ENCODE measurements around the gene MAB21L4. TPM values are rescaled to one million over a fixed set of nuclear protein-coding genes. Genes with fewer than 3 reads are reported as not detected.

Gene MAB21L4
- total RNA-seq, 2 donors from 2014 or later: 6.1 to 22.2 TPM

DNA sequence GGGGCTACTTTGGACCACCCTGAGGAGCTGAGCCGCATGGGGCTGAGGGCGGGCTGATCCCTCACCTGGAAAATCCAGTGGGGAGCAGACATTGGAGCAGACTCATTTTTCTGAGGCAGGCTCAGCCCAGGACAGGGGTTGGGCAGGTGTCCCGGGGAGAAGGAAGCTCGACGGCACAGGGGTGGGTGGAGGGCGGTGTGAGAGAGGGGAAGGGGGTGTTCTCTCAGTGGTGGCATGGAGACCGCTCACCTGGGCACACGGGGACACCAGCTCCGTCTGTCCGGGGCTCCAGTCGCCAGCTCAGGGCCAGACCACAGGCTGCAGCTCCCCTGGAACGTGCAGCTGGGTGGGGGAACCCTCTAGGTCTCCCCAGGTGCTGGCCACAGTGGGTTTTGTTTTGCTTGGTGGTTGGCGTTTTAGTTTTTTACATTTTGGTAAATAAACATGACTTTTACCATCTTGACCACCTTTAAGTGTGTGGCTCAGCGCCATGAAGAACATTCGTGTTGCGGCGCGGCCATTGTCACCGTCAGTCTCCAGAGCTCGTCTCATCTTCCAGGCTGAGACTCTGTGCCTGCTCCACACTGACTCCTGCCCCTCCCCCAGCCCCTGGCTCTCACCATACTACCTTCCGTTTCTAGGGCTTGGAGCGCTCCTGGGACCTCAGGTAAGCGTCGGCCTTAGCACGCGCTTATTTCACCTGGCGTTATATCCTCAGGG, 4.3 kb upstream of the MAB21L4 start:
- H3K9ac ChIP-seq (ENCODE audit: low read depth in 2 of 2, low read length in 2 of 2): no peak overlapping the region
- TF ChIP-seq CTCF (IDR thresholded peaks at IDR 0.05): no peak

GRCh38 chr2:240899468-240899865, 3.5 kb upstream of the MAB21L4 start:
- TF ChIP-seq CTCF (IDR thresholded peaks at IDR 0.05): no peak
- intact Hi-C loops (cut with DNase I): no loop called here
- no peak overlapping the region for H3K9ac ChIP-seq (ENCODE audit: low read depth in 2 of 2, low read length in 2 of 2)
- H3K9me3 ChIP-seq: no peaks in the 10 kb centered on the region
- H3K4me1 ChIP-seq: no peaks in the 10 kb centered on the region
- H3K36me3 ChIP-seq: no peaks in the 10 kb centered on the region
- no peak for DNase-seq
- H3K27me3 ChIP-seq: no peaks in the 10 kb centered on the region
- H3K27ac ChIP-seq: no peak overlapping the region
- H3K4me3 ChIP-seq: no peak overlapping the region

More for the DNA sequence above, 4.3 kb upstream of the MAB21L4 start:
- H3K27ac ChIP-seq: no peak overlapping the region
- no peaks in the 10 kb centered on the region for H3K36me3 ChIP-seq
- intact Hi-C loops (cut with DNase I): no loop called here
- H3K27me3 ChIP-seq: no peaks in the 10 kb centered on the region
- H3K9me3 ChIP-seq: no peaks in the 10 kb centered on the region
- no peaks in the 10 kb centered on the region for H3K4me1 ChIP-seq
- no peak overlapping the region for H3K4me3 ChIP-seq
- no peak for DNase-seq

GRCh38 chr2:240898731-240899467, 2.9 kb upstream of the MAB21L4 start:
- H3K4me3 ChIP-seq: no peak overlapping the region
- H3K9me3 ChIP-seq: no peaks in the 10 kb centered on the region
- no peak overlapping the region for H3K27ac ChIP-seq
- H3K4me1 ChIP-seq: no peaks in the 10 kb centered on the region
- H3K9ac ChIP-seq (ENCODE audit: low read depth in 2 of 2, low read length in 2 of 2): no peak overlapping the region
- H3K27me3 ChIP-seq: no peaks in the 10 kb centered on the region
- intact Hi-C loops (cut with DNase I): no loop called here
- no peaks in the 10 kb centered on the region for H3K36me3 ChIP-seq
- DNase-seq: no peak
- no peak for TF ChIP-seq CTCF (IDR thresholded peaks at IDR 0.05)

- no peaks in the 10 kb centered on the region for H3K36me3 ChIP-seq
- no peak overlapping the region for H3K27ac ChIP-seq
- no peak for TF ChIP-seq CTCF (IDR thresholded peaks at IDR 0.05)
- intact Hi-C loops (cut with DNase I): no loop called here
- no peaks in the 10 kb centered on the region for H3K4me1 ChIP-seq
- H3K4me3 ChIP-seq: no peak overlapping the region
- no peak overlapping the region for H3K9ac ChIP-seq (ENCODE audit: low read depth in 2 of 2, low read length in 2 of 2)
- no peaks in the 10 kb centered on the region for H3K27me3 ChIP-seq
- H3K9me3 ChIP-seq: no peaks in the 10 kb centered on the region
- no peak for DNase-seq
These were observed 2.3 kb upstream of the MAB21L4 start for GRCh38 chr2:240898108-240898730.

DNA sequence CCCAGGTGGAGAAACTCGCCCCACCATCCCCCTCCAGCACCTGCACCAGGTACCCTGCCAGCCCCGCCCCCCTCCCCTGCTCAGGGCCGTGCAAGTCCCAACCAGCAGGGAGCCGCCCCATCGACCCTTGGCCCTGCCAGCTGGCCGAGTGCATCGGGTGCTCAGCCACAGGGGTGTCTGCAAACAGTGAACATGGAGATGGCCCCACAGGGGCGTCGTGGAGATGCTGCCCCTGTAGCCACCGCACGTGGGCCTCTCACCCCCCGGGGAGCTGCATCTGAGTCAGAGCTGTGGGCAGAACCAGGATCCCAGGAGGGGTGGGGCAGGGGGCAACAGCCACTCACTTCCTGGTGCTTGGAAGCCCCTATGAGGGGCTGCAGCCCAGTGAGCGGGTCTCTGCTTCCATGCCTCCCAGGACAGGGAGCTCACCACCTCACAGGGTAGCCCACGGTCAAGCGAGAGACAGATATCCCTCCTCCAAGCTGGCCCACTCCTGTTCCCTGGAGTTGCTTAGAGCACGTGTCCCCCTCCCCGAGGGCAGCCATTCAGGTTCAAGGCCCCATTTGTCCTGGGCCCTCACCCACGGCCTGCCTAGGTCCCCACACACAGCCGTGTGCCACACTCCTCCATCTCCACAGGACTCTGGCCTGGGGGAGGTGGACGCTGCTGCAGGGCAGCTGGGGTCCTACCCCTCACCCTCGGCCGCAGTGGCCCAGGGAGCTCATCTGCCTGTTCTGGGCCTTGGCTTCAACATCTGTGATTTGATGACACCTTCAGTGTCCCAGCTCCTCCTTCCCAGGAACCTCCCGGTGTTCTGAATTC, 1.1 kb upstream of the MAB21L4 start:
- H3K9me3 ChIP-seq: no peaks in the 10 kb centered on the region
- no peak overlapping the region for H3K9ac ChIP-seq (ENCODE audit: low read depth in 2 of 2, low read length in 2 of 2)
- no peak overlapping the region for H3K4me3 ChIP-seq
- no peak overlapping the region for H3K27ac ChIP-seq
- DNase-seq: peak; percentile 68
- TF ChIP-seq CTCF (IDR thresholded peaks at IDR 0.05): no peak
- H3K4me1 ChIP-seq: no peaks in the 10 kb centered on the region
- intact Hi-C loops (cut with DNase I): no loop called here
- H3K36me3 ChIP-seq: no peaks in the 10 kb centered on the region
- no peaks in the 10 kb centered on the region for H3K27me3 ChIP-seq

All from colonic mucosa (tissue), 4 donors.